SK-N-SH (cell line): ENCODE results near the gene GPR55. TPM values are rescaled to one million over a fixed set of nuclear protein-coding genes. Genes with fewer than 3 reads are reported as not detected.

Experiments
- CTCF ChIA-PET: fragments of 300-600, 350-600 bp; formaldehyde crosslinking; extraction: SDS; loops from one replicate; lab custom pipeline; 2021; lab: Yijun Ruan, JAX
- POLR2A ChIA-PET: fragments of 350-600 bp; sonication (Branson Sonifier 250); formaldehyde crosslinking; extraction: SDS; loops from one replicate; lab custom pipeline; 2020; ENCODE audit warnings: antibody characterized with exemption, inconsistent platforms; lab: Yijun Ruan, JAX
- DNase-seq: peaks from one replicate; pipeline ENCODE4 v3.0.0; 2012
- H2AFZ ChIP-seq: fragments of 200-600 bp; sonication (generic); 2 replicates; pipeline ENCODE4 v1.8.1; 2016; ENCODE audit warnings: antibody characterized with exemption, mild to moderate bottlenecking, low read depth
- H3F3A ChIP-seq: fragments of 200-600 bp; sonication (generic); replicated peaks from 2 replicates; pipeline ENCODE3; 2016; ENCODE audit warnings: antibody characterized with exemption, mild to moderate bottlenecking; ENCODE audit not compliant: insufficient read depth
- H3K27ac ChIP-seq, 2 experiments: fragments of 200-500 bp in 1 of 2; fragments of 200-600 bp in 1 of 2; sonication (Bioruptor generic) in 1 of 2; sonication (generic), shearing (Covaris generic) in 1 of 2; 2 replicates each; pipeline versions ENCODE4 v1.5.1 to v1.6.1; 2014 to 2016; ENCODE audit warnings: low read depth in 2 of 2, inconsistent platforms in 1 of 2, low read length in 1 of 2, mild to moderate bottlenecking in 1 of 2, mixed read lengths in 1 of 2
- H3K27me3 ChIP-seq: fragments of 200-600 bp; sonication (generic), shearing (Covaris generic); 2 replicates; pipeline ENCODE4 v1.6.1; 2016; ENCODE audit warnings: mixed run types; ENCODE audit not compliant: insufficient read depth
- H3K36me3 ChIP-seq, 2 experiments: fragments of 200-500 bp in 1 of 2; fragments of 200-600 bp in 1 of 2; sonication (Bioruptor generic) in 1 of 2; sonication (generic) in 1 of 2; replicated peaks in 1 of 2; 2 replicates each; pipeline versions ENCODE3 to v1.5.1; 2014 to 2016; ENCODE audit warnings: low read length in 1 of 2, mild to moderate bottlenecking in 1 of 2; ENCODE audit not compliant: insufficient read depth in 2 of 2, control insufficient read depth in 1 of 2
- H3K4me1 ChIP-seq, 2 experiments: fragments of 200-500 bp in 1 of 2; fragments of 200-600 bp in 1 of 2; sonication (Bioruptor generic) in 1 of 2; sonication (generic), shearing (Covaris generic) in 1 of 2; 2 replicates each; pipeline versions ENCODE4 v1.5.1 to v1.6.1; 2014 to 2016; ENCODE audit warnings: low read depth in 1 of 2, low read length in 1 of 2, mixed run types in 1 of 2; ENCODE audit not compliant: insufficient read depth in 2 of 2, control insufficient read depth in 1 of 2
- H3K4me2 ChIP-seq: fragments of 200-600 bp; sonication (generic), shearing (Covaris generic); 2 replicates; pipeline ENCODE4 v1.6.1; 2017; ENCODE audit warnings: mixed run types
- H3K4me3 ChIP-seq, 2 experiments: fragments of 200-500 bp in 1 of 2; fragments of 200-600 bp in 1 of 2; sonication (Bioruptor generic) in 1 of 2; sonication (generic), shearing (Covaris generic) in 1 of 2; 2 replicates each; pipeline versions ENCODE4 v1.5.1 to v1.8.1; 2014 to 2016; ENCODE audit warnings: low read depth in 2 of 2, inconsistent platforms in 1 of 2, low read length in 1 of 2, mild to moderate bottlenecking in 1 of 2, mixed read lengths in 1 of 2, moderate library complexity in 1 of 2
- H3K79me2 ChIP-seq: fragments of 200-600 bp; sonication (generic); 2 replicates; pipeline ENCODE4 v1.8.1; 2017; ENCODE audit warnings: mild to moderate bottlenecking; ENCODE audit not compliant: insufficient read depth
- H3K9ac ChIP-seq: fragments of 200-600 bp; sonication (generic); 2 replicates; pipeline ENCODE4 v1.6.1; 2017; ENCODE audit warnings: mixed run types
- H3K9me2 ChIP-seq: fragments of 200-600 bp; sonication (generic); 2 replicates; pipeline ENCODE4 v1.6.1; 2017; ENCODE audit warnings: mixed run types
- H3K9me3 ChIP-seq: fragments of 200-600 bp; sonication (generic); 2 replicates; pipeline ENCODE4 v1.6.1; 2017; ENCODE audit warnings: mixed run types, mild to moderate bottlenecking, moderate library complexity
- H4K20me1 ChIP-seq: fragments of 200-600 bp; sonication (generic); 2 replicates; pipeline ENCODE4 v1.6.1; 2017; ENCODE audit warnings: mild to moderate bottlenecking, mixed run types; ENCODE audit not compliant: insufficient read depth
- CHD2 ChIP-seq: fragments of 150-350 bp; IDR thresholded peaks from 2 replicates; pipeline ENCODE4 v1.6.1; 2018; ENCODE audit warnings: low read length; ENCODE audit not compliant: partially characterized antibody
- CTCF ChIP-seq: fragments of 200-600 bp; sonication (generic); IDR thresholded peaks from 2 replicates; pipeline ENCODE4 v1.6.1; 2017; ENCODE audit warnings: antibody characterized with exemption, mild to moderate bottlenecking, moderate library complexity
- ELF1 ChIP-seq: IDR thresholded peaks from 2 replicates; pipeline ENCODE4 v1.4.0; 2012
- EZH2phosphoT487 ChIP-seq: fragments of 200-600 bp; sonication (generic); IDR thresholded peaks from 2 replicates; pipeline ENCODE4 v1.6.1; 2017; ENCODE audit warnings: low read depth, mixed run types, mild to moderate bottlenecking, antibody characterized with exemption, moderate library complexity, borderline replicate concordance
- FOSL2 ChIP-seq: IDR thresholded peaks from 2 replicates; pipeline ENCODE4 v1.4.0; 2012; ENCODE audit warnings: low read depth, mild to moderate bottlenecking, moderate library complexity, borderline replicate concordance
- FOXM1 ChIP-seq: IDR thresholded peaks from 2 replicates; pipeline ENCODE4 v1.4.0; 2012; ENCODE audit warnings: low read depth, mild to moderate bottlenecking
- GABPA ChIP-seq: IDR thresholded peaks from 2 replicates; pipeline ENCODE4 v1.4.0; 2012; ENCODE audit warnings: low read depth, mild to moderate bottlenecking
- JUND ChIP-seq: IDR thresholded peaks from 2 replicates; pipeline ENCODE4 v1.4.0; 2012
- MAX ChIP-seq: IDR thresholded peaks from 2 replicates; pipeline ENCODE4 v1.4.0; 2012; ENCODE audit warnings: low read depth
- MXI1 ChIP-seq: IDR thresholded peaks from 2 replicates; pipeline ENCODE4 v1.6.1; 2012; ENCODE audit warnings: mild to moderate bottlenecking, low read depth, low read length, improper control_type of control experiment
- NFIC ChIP-seq: IDR thresholded peaks from 2 replicates; pipeline ENCODE4 v1.4.0; 2012; ENCODE audit warnings: borderline replicate concordance
- PBX3 ChIP-seq: IDR thresholded peaks from 2 replicates; pipeline ENCODE4; 2012
- RAD21 ChIP-seq: IDR thresholded peaks from 2 replicates; pipeline ENCODE4 v1.6.1; 2012; ENCODE audit warnings: mild to moderate bottlenecking, low read length
- RCOR1 ChIP-seq: fragments of 150-350 bp; IDR thresholded peaks from 2 replicates; pipeline ENCODE4 v1.6.1; 2017; ENCODE audit warnings: antibody characterized with exemption, low read length
- SIN3A ChIP-seq: IDR thresholded peaks from 2 replicates; pipeline ENCODE4 v1.6.1; 2012; ENCODE audit warnings: low read depth, mild to moderate bottlenecking, low read length, moderate library complexity, borderline replicate concordance
- SMC3 ChIP-seq: IDR thresholded peaks from 2 replicates; pipeline ENCODE4 v1.6.1; 2012; ENCODE audit warnings: low read depth, low read length, improper control_type of control experiment
- TCF12 ChIP-seq: IDR thresholded peaks from 2 replicates; pipeline ENCODE4 v1.4.0; 2012
- WGBS: methylation state at CpG from one replicate; pipeline ENCODE4 v1.1.6; 2017; ENCODE audit warnings: low lambda C conversion rate; 5-methylcytosine and 5-hydroxymethylcytosine counted together
- polyA plus RNA-seq, 3 experiments: library from polyadenylated mRNA; depleted of rRNA; stranded (reverse); fragments of >200 nt; gene quantifications; 2 replicates each; pipeline ENCODE4 v1.2.3, GENCODE V29; 2012

Gene GPR55
- polyA plus RNA-seq, 1 of the 3 experiments (the other 2 are of a cell fraction) = not detected

DNA sequence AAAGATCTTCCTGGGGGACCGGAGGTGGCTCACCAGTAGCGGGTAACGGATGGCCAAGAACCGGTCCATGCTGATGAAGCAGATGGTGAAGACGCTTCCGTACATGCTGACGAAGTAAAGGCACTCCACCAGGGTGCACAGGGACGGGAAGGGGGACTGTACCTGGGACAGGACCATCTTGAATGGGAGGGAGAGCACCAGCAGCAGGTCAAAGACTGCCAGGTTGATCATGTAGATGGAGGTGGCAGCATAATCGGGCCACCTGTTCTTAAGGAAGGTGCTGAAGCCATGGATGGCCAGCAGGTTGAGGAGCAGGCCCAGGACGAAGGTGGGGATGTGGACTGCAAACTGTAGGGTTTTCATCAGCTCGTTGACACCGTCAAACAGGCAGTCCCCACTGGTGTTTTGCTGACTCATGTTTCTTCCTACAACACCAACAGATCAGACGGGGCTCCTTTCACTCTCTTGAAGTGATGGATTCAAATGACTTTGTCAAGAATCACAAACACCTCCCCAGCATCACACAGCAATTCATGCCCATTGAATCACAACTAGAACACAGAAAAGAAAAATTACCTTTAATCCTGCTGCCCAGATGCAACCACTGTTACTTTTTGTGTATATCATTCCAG is 14.4 kb downstream of the GPR55 start:
- H3K79me2 ChIP-seq = no peaks in the 10 kb centered on the region

More for the DNA sequence above, 14.4 kb downstream of the GPR55 start:
- Histone ChIP-seq H3K4me3 (no peak overlapping the region), H3K9me2 (no peaks in the 10 kb centered on the region), H2AFZ (no peak overlapping the region), H3F3A (no peaks in the 10 kb centered on the region), H3K27ac (no peak overlapping the region), H3K4me1 (no peaks in the 10 kb centered on the region; a peak in 1 of 4 replicates), H4K20me1 (no peaks in the 10 kb centered on the region), H3K4me2 (no peak overlapping the region), H3K27me3 (peaks cover 8% of the 10 kb centered on the region; the same call in 1 of the 2 replicates), H3K9ac (no peak overlapping the region), H3K9me3 (no peaks in the 10 kb centered on the region), H3K36me3 (no peaks in the 10 kb centered on the region)
- POLR2A ChIA-PET = no interaction called here
- DNase-seq = no peak
- CTCF ChIA-PET = interaction anchor here (1.2 to 3.8 kb wide), 4 partner anchors 38 to 86 kb away, joined by 3 to 53 read pairs (median 4); no protein-coding TSS in a partner anchor
- WGBS = 72% methylated on average over 12 of the region's 13 CpGs
- no peak for TF ChIP-seq CTCF
- TF ChIP-seq SMC3 = no peak
- TF ChIP-seq RAD21 = no peak
- no peak for TF ChIP-seq FOSL2
- no peak for TF ChIP-seq SIN3A
- TF ChIP-seq ELF1 = no peak
- no peak for TF ChIP-seq GABPA
- no peak for TF ChIP-seq EZH2phosphoT487
- TF ChIP-seq MXI1 = no peak
- TF ChIP-seq CHD2 = no peak
- TF ChIP-seq RCOR1 = no peak
- no peak for TF ChIP-seq PBX3
- no peak for TF ChIP-seq TCF12
- TF ChIP-seq MAX = no peak
- no peak for TF ChIP-seq NFIC
- TF ChIP-seq JUND = no peak
- no peak for TF ChIP-seq FOXM1
